Testis (tissue), 2 donors: ENCODE measurements around the gene IMPG2.

ENCODE experiments used
- POLR2A ChIP-seq: fragments of 450-650 bp; IDR thresholded peaks from one replicate; pipeline ENCODE4 v1.6.1; 2017; ENCODE audit warnings: antibody characterized with exemption, mild to moderate bottlenecking, moderate library complexity
- TF ChIP-seq, protein P1 (sequence below), 3 experiments: fragments of 450-650 bp in 2 of 3; fragments of 200-600 bp in 1 of 3; sonication (generic) in 1 of 3; IDR thresholded peaks; one replicate each; pipeline ENCODE4 v1.5.1; 2016 to 2019; ENCODE audit warnings: antibody characterized with exemption in 3 of 3, mild to moderate bottlenecking in 2 of 3, moderate library complexity in 1 of 3

DNA sequence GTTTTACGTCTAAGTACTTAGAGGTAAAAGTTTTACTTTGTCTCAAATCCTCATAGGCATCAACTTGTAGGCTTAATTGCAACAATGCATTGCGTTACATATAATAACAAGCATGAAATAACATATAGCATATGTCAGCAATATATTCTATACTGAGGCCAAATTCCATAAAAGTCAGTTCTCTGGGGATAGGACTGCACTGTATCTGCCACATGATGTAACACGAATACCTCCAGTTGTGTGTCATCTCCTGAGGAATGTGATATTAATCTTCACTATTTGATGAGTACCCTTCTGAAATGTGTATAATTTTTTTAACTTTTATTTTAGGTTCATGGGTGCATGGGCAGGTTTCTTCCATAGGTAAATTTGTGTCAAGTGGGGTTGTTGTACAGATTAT lies 126.4 kb downstream of the IMPG2 start:
- TF ChIP-seq, protein P1, sequence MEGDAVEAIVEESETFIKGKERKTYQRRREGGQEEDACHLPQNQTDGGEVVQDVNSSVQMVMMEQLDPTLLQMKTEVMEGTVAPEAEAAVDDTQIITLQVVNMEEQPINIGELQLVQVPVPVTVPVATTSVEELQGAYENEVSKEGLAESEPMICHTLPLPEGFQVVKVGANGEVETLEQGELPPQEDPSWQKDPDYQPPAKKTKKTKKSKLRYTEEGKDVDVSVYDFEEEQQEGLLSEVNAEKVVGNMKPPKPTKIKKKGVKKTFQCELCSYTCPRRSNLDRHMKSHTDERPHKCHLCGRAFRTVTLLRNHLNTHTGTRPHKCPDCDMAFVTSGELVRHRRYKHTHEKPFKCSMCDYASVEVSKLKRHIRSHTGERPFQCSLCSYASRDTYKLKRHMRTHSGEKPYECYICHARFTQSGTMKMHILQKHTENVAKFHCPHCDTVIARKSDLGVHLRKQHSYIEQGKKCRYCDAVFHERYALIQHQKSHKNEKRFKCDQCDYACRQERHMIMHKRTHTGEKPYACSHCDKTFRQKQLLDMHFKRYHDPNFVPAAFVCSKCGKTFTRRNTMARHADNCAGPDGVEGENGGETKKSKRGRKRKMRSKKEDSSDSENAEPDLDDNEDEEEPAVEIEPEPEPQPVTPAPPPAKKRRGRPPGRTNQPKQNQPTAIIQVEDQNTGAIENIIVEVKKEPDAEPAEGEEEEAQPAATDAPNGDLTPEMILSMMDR (IDR thresholded peaks at IDR 0.05) = no peak
- TF ChIP-seq POLR2A = no peak
